Astrocyte (in vitro differentiated cells and primary cell): ENCODE measurements around the gene KLHDC9. TPM values are rescaled to one million over a fixed set of nuclear protein-coding genes. Genes with fewer than 3 reads are reported as not detected.

Experiments used
- DNase-seq: peaks from one replicate; pipeline ENCODE4 v3.0.0-alpha.2; 2010; ENCODE audit warnings: low read depth
- FAIRE-seq: peaks from 2 replicates; lab custom pipeline; 2011; peaks lifted over from hg19 to GRCh38; lab: Jason Lieb, UNC
- H2AFZ ChIP-seq: 2 replicates; pipeline ENCODE4 v1.6.0; 2012; ENCODE audit warnings: low read depth, low read length, inconsistent platforms
- H3K27ac ChIP-seq: 2 replicates; pipeline ENCODE4 v1.5.1; 2011; ENCODE audit warnings: low read depth, low read length, inconsistent platforms
- H3K27me3 ChIP-seq: 2 replicates; pipeline ENCODE4 v1.6.0; 2011; ENCODE audit warnings: low read length, inconsistent platforms; ENCODE audit not compliant: insufficient read depth
- H3K36me3 ChIP-seq: 2 replicates; pipeline ENCODE4 v1.5.1; 2011; ENCODE audit warnings: low read length, inconsistent platforms; ENCODE audit not compliant: insufficient read depth
- H3K4me1 ChIP-seq: 2 replicates; pipeline ENCODE4 v1.5.1; 2011; ENCODE audit warnings: low read length, inconsistent platforms; ENCODE audit not compliant: insufficient read depth
- H3K4me2 ChIP-seq: 2 replicates; pipeline ENCODE4 v1.6.0; 2012; ENCODE audit warnings: low read length, inconsistent platforms
- H3K4me3 ChIP-seq: 2 replicates; pipeline ENCODE4 v1.5.1; 2011; ENCODE audit warnings: low read depth, mild to moderate bottlenecking, low read length, inconsistent platforms; ENCODE audit not compliant: insufficient read depth
- H3K79me2 ChIP-seq: 2 replicates; pipeline ENCODE4 v1.6.0; 2012; ENCODE audit warnings: mild to moderate bottlenecking, low read length, inconsistent platforms; ENCODE audit not compliant: insufficient read depth
- H3K9ac ChIP-seq: 2 replicates; pipeline ENCODE4 v1.6.0; 2012; ENCODE audit warnings: mild to moderate bottlenecking, low read length, inconsistent platforms
- H3K9me3 ChIP-seq: 2 replicates; pipeline ENCODE4 v1.5.1; 2012; ENCODE audit warnings: low read depth, mild to moderate bottlenecking, low read length, inconsistent platforms; ENCODE audit not compliant: insufficient read depth
- H4K20me1 ChIP-seq: 2 replicates; pipeline ENCODE4 v1.6.0; 2012; ENCODE audit warnings: low read length, inconsistent platforms; ENCODE audit not compliant: insufficient read depth
- H3K27ac Mint-ChIP-seq: one replicate; pipeline ENCODE4 v1.8.0; 2021; ENCODE audit warnings: mild to moderate bottlenecking, mixed read lengths; ENCODE audit not compliant: unreplicated experiment
- H3K27me3 Mint-ChIP-seq: one replicate; pipeline ENCODE4 v1.8.0; 2021; ENCODE audit warnings: low read depth, mixed read lengths; ENCODE audit not compliant: unreplicated experiment
- H3K36me3 Mint-ChIP-seq: one replicate; pipeline ENCODE4 v1.8.0; 2021; ENCODE audit warnings: low read depth, mixed read lengths; ENCODE audit not compliant: unreplicated experiment
- H3K4me1 Mint-ChIP-seq: one replicate; pipeline ENCODE4 v1.8.0; 2021; ENCODE audit warnings: low read depth, mixed read lengths; ENCODE audit not compliant: unreplicated experiment
- H3K4me3 Mint-ChIP-seq: one replicate; pipeline ENCODE4 v1.8.0; 2021; ENCODE audit warnings: mild to moderate bottlenecking, moderate library complexity, mixed read lengths; ENCODE audit not compliant: unreplicated experiment
- H3K9me3 Mint-ChIP-seq: one replicate; pipeline ENCODE4 v1.8.0; 2021; ENCODE audit warnings: mild to moderate bottlenecking, mixed read lengths; ENCODE audit not compliant: unreplicated experiment
- EZH2 ChIP-seq: IDR thresholded peaks from 2 replicates; pipeline ENCODE4 v1.6.1; 2012; ENCODE audit warnings: mild to moderate bottlenecking, low read length, inconsistent platforms; ENCODE audit not compliant: insufficient read depth
- total RNA-seq: library from RNA; stranded (reverse); gene quantifications from 2 replicates; pipeline ENCODE4 v1.2.1, GENCODE V29; 2021
- TF ChIP-seq, protein P1 (sequence below): IDR thresholded peaks from 2 replicates; pipeline ENCODE4 v1.5.1; 2011; ENCODE audit warnings: low read depth, mild to moderate bottlenecking, inconsistent platforms, low read length, moderate library complexity; ENCODE audit not compliant: insufficient read depth

Gene KLHDC9
- total RNA-seq, 1 donor from 2014 or later = 1.5 TPM

DNA sequence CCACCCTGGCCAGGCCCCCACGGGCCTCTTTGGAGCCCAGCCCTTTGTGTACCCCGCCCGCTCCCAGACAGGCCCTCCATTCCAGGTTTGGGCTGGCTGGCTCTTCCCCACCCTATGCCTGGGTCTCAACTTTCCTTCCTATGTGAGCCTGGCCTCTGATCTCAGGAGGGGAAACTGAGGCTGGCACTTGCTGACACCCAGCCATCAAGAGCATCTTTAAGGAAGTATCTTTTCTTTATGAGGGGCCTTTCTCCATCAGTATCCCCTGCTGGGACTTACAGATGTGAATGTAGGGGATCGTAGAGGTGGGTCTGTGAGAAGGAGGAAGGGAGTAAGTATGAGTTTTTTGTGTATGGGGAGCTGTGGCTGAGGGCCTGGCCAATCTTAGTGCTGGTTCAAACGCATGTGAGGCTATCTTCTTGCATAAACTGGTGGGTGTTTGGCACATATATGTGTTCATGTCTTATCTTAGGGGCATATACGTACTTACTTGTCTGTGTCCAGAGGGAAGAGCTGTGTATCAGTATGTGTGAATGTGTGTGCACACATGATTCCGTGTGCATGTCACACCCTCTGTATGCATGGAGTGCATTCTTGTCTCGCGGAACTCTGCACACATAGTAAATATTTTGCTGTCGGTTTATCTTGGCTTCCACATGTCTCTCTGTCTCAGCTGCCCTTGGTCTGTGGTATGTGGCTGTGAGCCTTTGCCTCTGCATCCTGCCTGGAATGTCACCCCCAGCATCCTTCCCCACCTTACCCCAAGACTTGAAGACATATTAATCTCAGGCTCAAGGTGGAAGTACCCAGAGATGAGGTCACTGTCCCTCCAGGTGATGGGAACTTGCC, 14.2 kb upstream of the KLHDC9 start:
- H3K79me2 ChIP-seq = no peaks in the 10 kb centered on the region
- H3K4me1 ChIP-seq = peaks cover 35% of the 10 kb centered on the region
- Mint-ChIP-seq H3K9me3 (peaks cover 3% of the 10 kb centered on the region), H3K4me3 (no peak overlapping the region), H3K4me1 (peaks cover 69% of the 10 kb centered on the region), H3K27me3 (no peaks in the 10 kb centered on the region), H3K27ac (peak overlapping the region; percentile 89), H3K36me3 (no peaks in the 10 kb centered on the region)
- H4K20me1 ChIP-seq = no peaks in the 10 kb centered on the region
- peak overlapping the region; percentile 55 for H3K4me2 ChIP-seq
- no peak overlapping the region for H3K4me3 ChIP-seq
- H3K9ac ChIP-seq = peak overlapping the region; percentile 38
- TF ChIP-seq EZH2 = no peak
- TF ChIP-seq, protein P1, sequence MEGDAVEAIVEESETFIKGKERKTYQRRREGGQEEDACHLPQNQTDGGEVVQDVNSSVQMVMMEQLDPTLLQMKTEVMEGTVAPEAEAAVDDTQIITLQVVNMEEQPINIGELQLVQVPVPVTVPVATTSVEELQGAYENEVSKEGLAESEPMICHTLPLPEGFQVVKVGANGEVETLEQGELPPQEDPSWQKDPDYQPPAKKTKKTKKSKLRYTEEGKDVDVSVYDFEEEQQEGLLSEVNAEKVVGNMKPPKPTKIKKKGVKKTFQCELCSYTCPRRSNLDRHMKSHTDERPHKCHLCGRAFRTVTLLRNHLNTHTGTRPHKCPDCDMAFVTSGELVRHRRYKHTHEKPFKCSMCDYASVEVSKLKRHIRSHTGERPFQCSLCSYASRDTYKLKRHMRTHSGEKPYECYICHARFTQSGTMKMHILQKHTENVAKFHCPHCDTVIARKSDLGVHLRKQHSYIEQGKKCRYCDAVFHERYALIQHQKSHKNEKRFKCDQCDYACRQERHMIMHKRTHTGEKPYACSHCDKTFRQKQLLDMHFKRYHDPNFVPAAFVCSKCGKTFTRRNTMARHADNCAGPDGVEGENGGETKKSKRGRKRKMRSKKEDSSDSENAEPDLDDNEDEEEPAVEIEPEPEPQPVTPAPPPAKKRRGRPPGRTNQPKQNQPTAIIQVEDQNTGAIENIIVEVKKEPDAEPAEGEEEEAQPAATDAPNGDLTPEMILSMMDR = no peak
- H3K9me3 ChIP-seq = no peaks in the 10 kb centered on the region
- FAIRE-seq (no peak), DNase-seq (peak; percentile 39)
- H3K27me3 ChIP-seq = no peaks in the 10 kb centered on the region
- H2AFZ ChIP-seq = peak overlapping the region; percentile 58
- peak overlapping the region; percentile 58 for H3K27ac ChIP-seq
- H3K36me3 ChIP-seq = no peaks in the 10 kb centered on the region

DNA sequence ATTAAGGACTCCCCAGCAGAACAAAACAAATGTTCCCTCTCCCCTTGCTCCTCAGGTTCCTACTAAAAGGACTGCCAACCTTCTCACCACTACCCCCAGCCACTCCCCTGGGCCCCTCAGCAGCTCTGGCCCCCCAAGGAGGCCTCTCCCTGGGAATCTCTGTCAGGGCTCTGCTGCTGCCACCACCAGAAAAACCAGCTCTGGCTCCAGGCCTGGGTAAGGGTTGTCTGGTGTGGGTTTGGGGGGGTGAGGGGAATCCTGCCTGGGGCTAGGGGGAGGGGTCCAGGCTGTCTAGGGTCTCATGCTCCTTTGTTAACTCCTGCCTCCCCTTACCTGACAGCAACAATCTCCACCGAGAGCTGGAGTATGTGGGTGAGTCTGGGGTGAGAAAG, 13.6 kb upstream of the KLHDC9 start:
- Histone ChIP-seq H3K79me2 (no peaks in the 10 kb centered on the region), H4K20me1 (no peaks in the 10 kb centered on the region), H3K4me3 (no peak overlapping the region), H3K9ac (no peak overlapping the region), H3K9me3 (no peaks in the 10 kb centered on the region), H3K4me2 (peak overlapping the region; percentile 36), H2AFZ (no peak overlapping the region), H3K4me1 (peaks cover 35% of the 10 kb centered on the region), H3K27ac (peak overlapping the region; percentile 10), H3K27me3 (no peaks in the 10 kb centered on the region), H3K36me3 (no peaks in the 10 kb centered on the region)
- Mint-ChIP-seq H3K9me3 (peaks cover 3% of the 10 kb centered on the region), H3K27ac (peak overlapping the region; percentile 89), H3K27me3 (no peaks in the 10 kb centered on the region), H3K36me3 (no peaks in the 10 kb centered on the region), H3K4me1 (peaks cover 71% of the 10 kb centered on the region), H3K4me3 (no peak overlapping the region)
- FAIRE-seq (no peak), DNase-seq (no peak)
- TF ChIP-seq, protein P1 = no peak
- no peak for TF ChIP-seq EZH2

DNA sequence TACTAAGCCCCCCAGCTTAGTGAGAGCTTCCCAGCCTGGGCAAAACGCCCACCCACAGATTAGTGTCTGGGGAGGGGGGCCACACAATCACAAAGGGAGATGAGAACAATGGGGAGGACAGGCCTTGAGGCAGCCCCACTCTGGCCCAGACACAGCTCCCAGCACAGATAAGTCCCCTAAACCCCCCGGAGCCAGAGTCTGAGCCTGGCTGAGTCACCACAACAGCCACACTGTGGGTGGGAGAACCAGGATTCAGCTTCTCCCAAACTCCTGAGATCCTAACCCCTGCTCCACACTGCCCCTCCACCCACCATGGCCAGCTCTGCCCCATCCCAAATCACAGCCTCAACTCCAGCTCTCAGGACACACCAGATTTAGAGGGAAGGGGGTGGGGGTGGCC, 13.0 kb upstream of the KLHDC9 start:
- H3K27ac Mint-ChIP-seq = peak overlapping the region; percentile 89
- H3K27ac ChIP-seq = peak overlapping the region; percentile 10
- H3K9me3 Mint-ChIP-seq = peaks cover 3% of the 10 kb centered on the region

More for the DNA sequence above, 13.0 kb upstream of the KLHDC9 start:
- Histone ChIP-seq H4K20me1 (no peaks in the 10 kb centered on the region), H3K9me3 (no peaks in the 10 kb centered on the region), H3K27me3 (no peaks in the 10 kb centered on the region), H3K4me3 (no peak overlapping the region), H3K4me1 (peaks cover 35% of the 10 kb centered on the region), H3K79me2 (no peaks in the 10 kb centered on the region), H3K9ac (no peak overlapping the region), H3K36me3 (no peaks in the 10 kb centered on the region), H2AFZ (peak overlapping the region; percentile 56), H3K4me2 (peak overlapping the region; percentile 36)
- Mint-ChIP-seq H3K27me3 (no peaks in the 10 kb centered on the region), H3K36me3 (no peaks in the 10 kb centered on the region), H3K4me3 (peak overlapping the region; percentile 50), H3K4me1 (peaks cover 69% of the 10 kb centered on the region)
- TF ChIP-seq, protein P1 = no peak
- no peak for TF ChIP-seq EZH2
- FAIRE-seq = no peak
- DNase-seq = no peak
